Measurements from ENCODE around the gene COL25A1.

DNA sequence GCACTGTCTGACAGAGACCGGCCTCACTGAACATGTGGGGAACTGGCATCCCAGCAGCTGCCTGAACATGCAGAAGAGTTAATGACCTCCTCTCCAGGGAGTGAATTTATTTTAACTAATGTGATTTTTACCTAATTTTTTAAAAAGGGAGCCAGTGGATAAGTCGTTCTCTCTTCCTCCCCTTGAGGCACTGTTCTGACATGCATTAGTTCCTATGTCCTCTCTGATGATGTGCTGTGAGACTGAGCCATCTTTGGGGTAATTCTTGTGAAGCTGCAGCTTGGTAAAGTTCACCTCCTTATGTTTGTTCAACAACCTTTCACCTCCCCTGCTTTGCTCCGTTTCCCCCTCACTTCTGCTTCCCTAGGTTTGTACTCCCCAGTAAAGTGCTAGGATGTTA, 139.7 kb downstream of the COL25A1 start:
- TF ChIP-seq, protein P1, sequence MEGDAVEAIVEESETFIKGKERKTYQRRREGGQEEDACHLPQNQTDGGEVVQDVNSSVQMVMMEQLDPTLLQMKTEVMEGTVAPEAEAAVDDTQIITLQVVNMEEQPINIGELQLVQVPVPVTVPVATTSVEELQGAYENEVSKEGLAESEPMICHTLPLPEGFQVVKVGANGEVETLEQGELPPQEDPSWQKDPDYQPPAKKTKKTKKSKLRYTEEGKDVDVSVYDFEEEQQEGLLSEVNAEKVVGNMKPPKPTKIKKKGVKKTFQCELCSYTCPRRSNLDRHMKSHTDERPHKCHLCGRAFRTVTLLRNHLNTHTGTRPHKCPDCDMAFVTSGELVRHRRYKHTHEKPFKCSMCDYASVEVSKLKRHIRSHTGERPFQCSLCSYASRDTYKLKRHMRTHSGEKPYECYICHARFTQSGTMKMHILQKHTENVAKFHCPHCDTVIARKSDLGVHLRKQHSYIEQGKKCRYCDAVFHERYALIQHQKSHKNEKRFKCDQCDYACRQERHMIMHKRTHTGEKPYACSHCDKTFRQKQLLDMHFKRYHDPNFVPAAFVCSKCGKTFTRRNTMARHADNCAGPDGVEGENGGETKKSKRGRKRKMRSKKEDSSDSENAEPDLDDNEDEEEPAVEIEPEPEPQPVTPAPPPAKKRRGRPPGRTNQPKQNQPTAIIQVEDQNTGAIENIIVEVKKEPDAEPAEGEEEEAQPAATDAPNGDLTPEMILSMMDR (IDR thresholded peaks at IDR 0.05): no peak
- no peak for TF ChIP-seq POLR2A (IDR thresholded peaks at IDR 0.05)

Measured in heart left ventricle (tissue), 13 donors.